DND-41 (cell line): ENCODE measurements around the gene GALM.

Source experiments
- CTCF ChIP-seq: IDR thresholded peaks from 2 replicates; pipeline ENCODE4 v1.5.1; 2012; ENCODE audit warnings: borderline replicate concordance, low read length, moderate library complexity, mild to moderate bottlenecking; ENCODE audit not compliant: poor library complexity, severe bottlenecking; ENCODE audit errors: extremely low read depth
- EZH2 ChIP-seq: IDR thresholded peaks from 3 replicates; pipeline ENCODE4 v1.6.1; 2012; ENCODE audit warnings: borderline replicate concordance, low read depth, mild to moderate bottlenecking, moderate library complexity, low read length, inconsistent platforms; ENCODE audit not compliant: severe bottlenecking

DNA sequence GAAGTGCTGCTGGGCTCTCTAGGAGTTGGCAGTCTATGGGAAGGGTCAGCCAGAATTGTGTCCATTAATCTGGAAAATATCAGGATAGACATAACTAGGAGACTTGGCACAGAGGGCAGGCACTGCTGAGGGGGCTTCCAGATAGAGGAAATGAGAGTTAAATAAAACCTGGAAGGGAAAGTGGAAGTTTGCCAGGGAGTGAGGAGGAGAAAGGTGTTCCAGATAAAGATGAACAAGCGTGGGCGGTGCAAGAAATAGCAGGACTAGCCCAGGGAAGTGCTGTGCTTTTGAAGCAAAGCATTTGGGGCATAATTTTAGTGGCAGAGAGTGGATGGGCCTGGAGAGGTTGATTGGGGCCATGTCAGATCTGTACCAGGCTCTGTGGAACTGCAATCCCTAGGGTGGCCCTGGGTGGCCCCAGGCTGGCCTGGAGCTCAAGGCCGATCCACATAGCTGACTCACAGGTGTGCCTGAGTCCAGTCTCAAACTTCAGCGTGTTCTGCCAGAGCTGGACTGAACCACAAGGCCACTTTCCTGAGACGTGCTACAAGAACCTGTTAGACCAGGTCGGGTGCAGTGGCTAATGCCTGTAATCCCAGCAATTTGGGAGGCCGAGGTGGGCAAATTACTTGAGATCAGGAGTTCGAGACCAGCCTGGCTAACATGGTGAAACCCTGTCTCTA lies 26.9 kb downstream of the GALM start:
- TF ChIP-seq CTCF (no peak), EZH2 (no peak)
